NCI-H1417 treated with DMSO at 0.1 percent for 48 hours (cell line): ENCODE measurements around the gene TFAM.

ENCODE experiments used
- DNase-seq: peaks from one replicate; lab custom pipeline; 2025; lab: John Stamatoyannopoulos, UW

The TFAM gene

DNA sequence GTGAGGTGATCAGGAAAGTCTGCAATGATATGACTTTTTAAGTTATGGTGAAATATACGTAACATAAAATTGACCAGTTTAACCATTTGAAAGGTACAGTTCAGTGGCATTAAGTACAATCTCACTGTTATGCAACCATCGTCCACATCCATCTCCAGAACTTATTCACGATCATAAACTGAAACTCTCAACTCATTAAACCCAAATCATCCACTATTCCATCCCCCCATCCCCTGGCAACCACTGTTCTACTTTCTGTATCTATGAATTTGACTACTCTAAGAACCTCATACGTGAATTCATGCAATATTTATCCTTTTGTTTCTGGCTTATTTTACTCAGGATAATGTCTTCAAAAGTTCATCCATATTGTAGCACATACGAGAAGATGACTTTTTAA is 48.4 kb downstream of the TFAM start:
- DNase-seq: no peak

DNA sequence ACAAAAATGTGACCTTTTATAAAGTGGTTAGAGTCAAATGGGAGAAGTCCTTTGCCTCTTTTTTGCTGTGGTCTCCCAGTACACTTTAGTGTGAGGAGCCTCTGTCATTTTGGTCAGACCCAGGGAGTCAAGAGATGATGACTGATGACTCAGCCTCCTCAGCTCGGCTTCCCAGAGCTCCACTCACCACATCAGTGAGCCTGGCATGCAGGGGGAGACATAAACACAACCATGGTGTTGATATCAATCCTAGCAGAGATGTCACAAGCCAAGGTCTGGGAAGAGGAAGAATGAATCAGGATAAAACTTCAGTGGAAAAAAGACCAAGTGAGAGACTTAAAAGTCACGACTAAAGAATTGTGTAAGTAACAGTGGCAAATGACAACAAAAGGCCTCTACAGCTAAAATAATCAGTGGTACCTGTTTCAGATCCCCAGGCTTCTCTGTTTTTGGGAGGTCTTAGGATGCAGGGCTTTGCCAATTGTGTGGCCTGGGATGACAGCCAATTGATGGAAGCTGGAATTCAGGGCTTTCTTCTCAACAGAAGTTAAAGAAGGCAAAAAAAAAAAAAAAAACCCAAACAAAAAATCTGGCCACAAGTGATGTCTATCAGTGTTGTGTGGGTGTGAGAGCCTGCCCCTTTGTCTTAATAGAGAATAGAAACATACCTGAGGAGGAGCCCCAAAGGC is 50.2 kb downstream of the TFAM start:
- no peak for DNase-seq

DNA sequence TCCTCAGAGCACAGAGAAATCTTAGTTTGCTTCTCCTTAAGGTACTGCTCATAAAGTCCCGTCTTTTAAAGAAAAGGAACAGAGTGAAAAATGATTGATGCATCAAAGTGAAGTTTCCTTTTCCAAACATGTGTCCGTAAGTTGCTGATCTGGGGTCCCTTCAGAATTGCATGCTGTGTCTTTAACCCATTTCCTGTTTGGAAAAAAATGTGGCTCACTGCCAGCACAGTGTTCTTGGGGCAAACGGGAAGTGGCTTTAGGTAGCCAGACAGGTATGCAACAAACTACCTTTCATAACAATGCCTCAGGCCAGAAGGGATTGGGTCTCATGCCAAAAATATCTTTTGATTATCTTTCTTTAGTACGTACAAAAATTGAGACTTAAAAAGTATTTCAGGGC is 50.9 kb downstream of the TFAM start:
- no peak for DNase-seq

DNA sequence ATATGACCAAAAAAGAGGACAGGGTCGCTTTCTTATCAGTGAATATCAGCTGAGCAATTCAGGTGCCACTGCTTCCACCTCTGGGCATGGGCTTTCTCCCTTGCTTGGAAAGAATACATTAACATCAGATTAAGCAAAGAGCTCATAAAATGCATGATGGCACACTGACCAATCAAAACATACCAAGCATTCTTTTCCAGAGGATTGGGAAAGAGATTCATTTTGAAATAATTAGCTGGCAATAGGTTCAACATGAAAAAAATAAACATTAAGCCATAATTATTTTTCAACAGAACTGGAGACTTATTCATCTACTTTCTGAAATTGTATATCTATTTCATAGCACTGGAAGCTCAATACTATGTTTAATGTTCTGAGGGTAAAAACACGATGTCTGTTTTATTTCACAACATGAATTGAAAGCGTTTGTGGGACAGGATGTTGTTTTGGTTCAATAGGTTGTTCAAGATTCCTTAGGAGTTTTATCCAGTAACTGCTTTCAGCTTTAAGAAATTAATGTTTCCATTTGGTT is 53.2 kb downstream of the TFAM start:
- DNase-seq: no peak

DNA sequence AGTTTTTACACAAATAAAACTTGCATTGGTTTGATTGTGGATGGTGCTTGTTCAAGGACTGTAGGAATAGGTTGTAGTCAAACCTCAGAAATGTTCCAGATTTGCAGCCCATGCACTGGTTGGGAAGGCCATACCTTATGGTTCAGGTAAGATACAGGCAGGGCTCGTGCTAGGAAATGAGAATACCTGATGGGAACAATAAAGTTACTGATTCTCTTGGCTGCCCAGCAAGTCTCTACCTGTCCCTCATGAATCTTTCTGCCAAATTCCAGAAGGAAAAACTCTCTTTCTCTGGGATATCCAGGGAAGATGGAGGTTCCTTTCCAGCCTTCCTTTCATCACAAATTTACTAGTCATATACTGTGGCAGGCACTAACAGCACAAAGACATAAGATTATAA is 53.8 kb downstream of the TFAM start:
- no peak for DNase-seq

DNA sequence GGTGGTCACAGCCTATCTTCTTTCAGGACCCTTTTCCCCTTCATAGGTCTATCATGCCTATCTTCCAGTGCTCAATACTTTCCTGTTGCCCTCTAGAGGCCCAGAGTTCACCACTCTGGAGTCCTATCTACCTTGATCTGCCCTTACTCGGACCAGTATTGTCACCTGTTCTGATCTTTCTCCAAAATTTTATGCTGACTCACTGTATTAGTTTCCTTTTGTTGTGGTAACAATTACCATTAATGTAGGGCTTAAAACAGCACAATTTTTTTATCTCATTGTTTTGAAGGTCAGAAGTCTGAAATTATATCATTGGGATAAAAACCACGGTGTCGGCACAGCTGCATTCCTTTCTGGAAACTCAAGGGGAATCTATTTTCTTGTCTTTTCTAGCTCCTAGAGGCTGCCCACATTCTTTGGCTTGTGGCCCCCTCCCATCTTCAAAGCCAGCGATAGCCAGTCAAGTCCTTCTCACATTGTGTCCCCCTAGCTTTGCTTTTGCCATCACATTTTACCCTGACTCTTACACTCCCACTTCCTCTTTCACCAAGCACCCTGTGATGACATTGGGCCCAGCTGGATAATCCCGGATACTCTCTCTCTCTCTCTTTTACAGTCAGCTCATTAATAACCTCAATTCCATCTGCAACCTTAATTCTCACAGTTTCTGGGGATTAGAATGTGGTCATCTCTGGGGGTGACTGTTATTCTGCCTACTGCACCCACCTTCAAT is 54.6 kb downstream of the TFAM start:
- DNase-seq: no peak

DNA sequence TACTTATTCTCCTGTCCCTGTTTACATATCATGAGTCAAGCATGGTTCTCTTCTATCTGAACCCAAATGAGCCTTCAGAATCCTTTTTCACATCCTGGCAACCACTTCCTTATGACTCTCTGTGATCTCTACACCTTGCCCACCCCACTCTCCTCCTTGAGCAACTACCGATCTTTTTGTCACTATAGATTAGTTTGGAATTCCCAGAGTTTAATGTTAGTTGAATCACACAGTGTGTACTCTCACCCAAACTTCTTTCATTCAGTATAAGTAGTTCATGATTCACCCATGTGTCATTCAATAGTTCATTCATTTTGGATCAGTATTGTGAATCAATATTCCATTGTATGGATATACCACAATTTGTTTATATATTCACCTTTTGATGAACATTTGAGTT is 55.3 kb downstream of the TFAM start:
- DNase-seq: no peak

DNA sequence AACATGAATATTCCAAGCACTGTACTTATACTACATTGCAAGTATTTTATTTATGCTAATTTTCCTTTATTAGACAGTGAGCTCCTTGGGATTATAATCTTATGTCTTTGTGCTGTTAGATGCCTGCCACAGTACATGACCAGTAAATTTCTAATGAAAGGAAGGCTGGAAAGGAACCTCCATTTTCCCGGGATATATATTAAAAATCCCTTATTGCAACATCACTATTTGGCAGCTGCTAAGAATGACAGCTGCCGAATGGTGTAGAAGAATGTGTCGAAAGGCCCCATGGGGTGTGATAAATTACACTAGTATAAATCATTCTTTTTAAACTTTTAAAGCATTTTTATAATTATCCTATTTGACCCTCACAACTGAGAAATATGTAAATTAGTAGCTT is 59.1 kb downstream of the TFAM start:
- no peak for DNase-seq

DNA sequence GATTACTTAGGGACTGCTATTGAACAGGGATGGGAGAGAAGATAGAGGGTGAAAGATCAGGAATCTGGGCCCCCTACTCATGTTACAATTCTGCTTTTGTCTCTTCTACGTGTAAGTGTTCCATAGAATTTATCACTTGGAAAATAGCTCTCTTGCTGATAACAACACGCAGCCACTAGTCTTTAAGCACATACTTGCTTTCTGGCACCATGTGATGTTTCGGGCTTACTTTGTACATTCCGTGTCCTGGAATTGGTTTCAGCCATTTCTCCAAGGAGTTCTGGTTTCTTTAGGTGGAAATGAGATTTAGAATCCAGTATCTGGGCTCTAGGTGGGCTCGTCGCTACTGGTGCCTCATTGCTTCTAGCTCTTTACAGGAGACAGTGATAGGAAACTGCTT is 59.7 kb downstream of the TFAM start:
- no peak for DNase-seq

DNA sequence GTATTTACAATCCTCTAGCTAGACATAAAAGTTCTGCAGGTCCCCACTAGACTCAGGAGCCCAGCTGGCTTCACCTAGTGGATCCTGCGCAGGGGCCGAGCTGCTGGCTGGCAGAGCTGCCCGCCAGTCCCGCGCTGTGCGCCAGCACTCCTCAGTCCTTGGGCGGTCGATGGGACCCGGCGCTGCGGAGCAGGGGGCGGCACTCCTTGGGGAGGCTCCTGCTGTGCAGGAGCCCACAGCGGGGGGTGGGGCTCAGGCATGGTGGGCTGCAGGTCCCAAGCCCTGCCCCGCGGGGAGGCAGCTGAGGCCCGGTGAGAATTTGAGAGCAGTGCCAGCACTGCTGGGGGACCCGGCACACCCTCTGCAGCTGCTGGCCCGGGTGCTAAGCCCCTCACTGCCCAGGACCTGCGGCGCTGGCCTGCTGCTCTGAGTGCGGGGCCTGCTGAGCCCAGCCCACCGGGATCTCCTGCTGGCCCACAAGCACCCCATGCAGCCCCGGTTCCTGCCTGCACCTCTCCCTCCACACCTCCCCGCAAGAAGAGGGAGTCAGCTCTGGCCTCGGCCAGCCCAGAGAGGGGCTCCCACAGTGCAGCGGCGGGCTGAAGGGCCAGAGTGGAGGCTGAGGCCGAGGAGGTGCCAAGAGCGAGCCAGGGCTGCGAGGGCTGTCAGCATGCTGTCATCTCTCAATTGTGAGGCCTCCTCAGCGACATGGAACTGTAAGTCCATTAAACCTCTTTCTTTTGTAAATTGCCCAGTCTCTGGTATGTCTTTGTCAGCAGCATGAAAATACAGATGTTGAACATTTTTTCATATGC is 63.1 kb downstream of the TFAM start:
- DNase-seq: no peak
